GDM1 (cell line): ENCODE results near the gene HPN.
"Not testable (repeated sequence)": the region's sequence is repeated elsewhere in the genome, so short reads cannot be mapped to it uniquely, and the experiment has no call there.

Source experiments
- DNase-seq: peaks from one replicate; lab custom pipeline; 2025; lab: John Stamatoyannopoulos, UW

HPN gene

DNA sequence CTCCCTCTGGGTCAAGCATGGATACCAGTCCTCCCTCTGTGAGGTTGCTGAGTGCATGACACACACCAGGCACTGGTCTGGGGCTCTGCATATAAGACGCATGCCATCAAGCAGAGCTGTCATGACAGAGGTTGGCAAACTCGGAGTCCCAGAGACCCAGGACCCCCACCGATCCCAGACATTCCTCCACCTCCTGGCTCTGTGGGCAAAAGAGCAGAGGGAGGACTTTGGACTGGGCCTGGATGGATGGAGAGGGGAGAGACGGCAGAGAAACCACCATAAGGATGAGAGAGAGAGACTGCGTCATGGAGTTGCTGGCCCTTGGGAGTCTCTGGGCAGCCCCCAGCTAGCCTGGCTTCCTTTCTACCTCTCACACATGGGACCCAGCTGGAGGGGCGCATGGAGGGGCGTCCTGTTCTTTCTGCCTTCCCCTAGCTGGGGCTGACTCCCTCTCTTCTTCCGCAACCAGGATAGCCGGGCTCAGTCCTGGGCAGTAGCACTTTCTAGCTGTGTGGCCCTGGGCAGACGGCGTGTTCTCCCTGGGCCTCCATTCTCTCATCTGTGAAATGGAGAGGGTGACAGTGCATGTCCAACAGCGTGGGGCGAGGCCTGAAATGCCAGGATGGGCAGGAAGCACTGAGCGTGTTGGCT, 1.6 kb downstream of the HPN start:
- no peak for DNase-seq

DNA sequence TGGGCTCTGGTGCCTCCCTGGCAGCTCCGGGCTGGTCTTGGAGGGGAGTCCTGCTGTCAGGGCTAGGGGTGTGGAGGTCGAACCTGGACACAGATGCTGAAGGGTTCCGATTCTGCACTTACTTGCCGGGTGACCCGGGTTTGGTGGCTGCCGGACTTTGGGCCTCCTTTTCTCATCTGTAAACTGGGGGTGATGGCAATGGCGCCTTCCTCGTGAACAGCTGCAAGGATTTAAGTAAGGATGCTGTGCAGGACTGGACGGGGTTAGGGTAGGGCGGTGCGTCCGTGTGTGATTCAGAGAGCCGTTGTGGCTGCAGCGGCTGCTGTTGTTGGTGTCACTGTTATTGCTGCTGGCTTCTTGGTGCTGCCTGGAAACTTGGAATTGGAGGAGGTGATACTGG, 2.4 kb downstream of the HPN start:
- no peak for DNase-seq

DNA sequence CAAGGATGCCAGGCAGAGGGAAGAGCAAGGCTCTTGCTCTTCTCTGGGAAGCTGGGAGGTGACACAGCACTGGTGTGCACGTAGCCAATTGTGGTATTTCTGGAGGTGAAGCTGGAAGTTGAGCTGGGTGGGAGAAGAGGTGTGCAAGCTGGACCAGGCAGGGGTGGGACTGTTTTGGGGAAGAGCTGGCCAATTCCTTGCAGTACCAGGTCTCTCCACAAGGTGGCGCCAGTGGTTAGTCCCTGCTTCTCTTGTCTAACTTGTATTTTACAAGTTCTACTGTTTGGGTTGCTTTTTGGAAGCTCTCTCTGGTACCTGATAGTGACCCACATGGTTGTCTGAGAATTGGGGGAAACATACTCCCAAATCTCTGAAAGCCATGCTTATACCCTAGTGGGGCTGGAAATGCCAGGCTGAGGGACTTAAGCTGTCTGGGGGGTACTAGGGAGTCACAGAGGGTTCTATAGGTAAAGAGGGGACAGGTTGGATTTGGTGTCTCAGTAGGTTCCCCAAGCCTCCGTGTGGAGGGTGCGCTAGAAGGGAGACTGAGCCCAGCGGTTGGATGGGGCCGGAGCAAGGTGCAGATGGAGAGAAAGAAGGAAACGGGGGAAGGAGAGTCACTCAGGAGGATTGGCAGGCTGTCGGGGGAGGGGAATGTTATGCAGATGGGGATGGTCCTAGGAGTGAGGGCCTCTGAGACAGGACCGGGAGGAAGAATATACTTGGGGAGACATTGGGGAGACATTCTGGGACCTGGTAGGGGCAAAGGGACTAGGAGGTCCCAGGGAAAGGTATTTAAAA, 3.0 kb downstream of the HPN start:
- DNase-seq: peak; percentile 49

DNA sequence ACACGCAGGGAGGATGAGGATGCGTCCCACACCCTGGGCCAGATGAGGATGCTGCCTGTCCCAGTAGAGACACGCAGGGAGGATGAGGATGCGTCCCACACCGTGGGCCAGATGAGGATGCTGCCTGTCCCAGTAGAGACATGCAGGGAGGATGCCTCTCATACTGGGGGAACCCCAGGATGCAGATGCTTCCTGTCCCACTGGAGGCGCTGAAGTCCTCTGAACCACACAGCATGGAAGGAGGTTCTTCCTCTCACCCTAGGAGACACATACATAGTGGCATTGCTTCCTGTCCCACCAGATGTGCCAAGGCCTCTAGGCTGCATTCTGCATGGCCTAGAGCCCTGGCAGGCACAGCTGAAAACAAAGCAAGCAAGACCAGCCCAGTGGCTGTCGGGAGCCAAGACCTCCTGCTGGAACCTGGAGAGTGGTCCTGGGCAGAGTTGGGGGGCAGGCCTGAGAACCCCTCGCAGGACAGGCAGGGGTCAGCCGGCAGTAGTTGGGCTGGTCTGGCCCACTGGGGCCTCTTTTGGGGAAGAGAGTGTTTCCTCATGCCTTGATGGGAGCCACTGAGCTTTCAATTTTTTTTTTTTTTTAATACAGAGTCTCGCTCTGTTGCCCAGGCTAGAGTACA, 4.3 kb downstream of the HPN start:
- DNase-seq: peak; percentile 85

DNA sequence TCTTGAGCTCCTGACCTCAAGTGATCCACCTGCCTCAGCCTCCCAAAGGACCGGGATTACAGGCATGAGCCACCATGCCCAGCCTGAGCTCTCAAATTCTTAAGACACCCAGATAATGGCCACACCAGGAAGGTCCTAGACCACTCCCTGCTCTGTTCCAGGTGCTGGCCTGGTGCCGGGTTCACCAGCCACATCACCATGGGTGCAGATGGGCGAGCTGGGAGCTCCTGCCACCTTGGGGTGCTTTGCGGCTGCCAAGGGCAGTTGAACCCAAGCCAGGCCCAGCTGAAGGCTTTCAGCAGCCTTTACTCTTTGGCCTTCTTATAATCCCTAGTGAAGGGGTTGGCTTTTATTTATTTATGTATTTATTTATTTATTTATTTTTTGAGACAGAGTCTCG, 4.9 kb downstream of the HPN start:
- no peak for DNase-seq

DNA sequence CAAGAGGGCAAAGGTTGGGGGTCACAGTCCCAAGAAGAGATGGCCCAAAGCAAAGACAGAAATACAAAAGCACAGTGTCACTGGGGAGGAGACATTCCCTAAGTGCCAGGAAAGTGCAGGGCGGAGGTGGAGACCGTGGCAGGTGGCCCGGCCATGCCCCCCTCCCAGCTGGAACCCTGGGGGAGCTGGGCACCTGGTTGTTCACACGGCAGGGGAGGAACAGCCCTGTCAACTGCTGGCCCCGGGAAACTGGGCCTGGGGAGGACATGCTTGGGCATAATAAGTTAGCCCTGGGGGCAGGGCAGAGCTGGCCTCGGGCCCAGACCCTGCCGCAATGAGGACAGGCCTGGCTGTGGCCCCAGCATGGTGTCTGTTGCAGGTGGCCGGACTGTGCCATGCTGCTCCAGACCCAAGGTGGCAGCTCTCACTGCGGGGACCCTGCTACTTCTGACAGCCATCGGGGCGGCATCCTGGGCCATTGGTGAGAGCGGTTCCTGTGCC, 7.4 kb downstream of the HPN start:
- DNase-seq: no peak

DNA sequence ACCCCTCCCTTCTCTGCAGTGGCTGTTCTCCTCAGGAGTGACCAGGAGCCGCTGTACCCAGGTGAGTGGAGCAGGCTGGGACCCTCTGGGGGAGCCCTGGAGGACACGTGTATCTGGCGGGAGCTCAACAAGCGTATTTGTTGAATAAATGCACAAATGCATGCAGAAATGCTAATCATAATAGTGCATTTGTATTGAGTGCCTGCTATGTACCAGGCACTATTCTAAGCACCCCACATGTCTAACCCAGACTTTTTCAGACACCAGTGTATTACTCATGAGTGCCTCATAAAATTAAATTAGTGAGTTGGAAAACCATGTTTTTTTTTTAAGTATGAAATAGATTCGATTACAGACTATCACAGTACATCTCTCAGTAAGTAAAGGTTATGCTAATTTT, 7.9 kb downstream of the HPN start:
- no peak for DNase-seq

DNA sequence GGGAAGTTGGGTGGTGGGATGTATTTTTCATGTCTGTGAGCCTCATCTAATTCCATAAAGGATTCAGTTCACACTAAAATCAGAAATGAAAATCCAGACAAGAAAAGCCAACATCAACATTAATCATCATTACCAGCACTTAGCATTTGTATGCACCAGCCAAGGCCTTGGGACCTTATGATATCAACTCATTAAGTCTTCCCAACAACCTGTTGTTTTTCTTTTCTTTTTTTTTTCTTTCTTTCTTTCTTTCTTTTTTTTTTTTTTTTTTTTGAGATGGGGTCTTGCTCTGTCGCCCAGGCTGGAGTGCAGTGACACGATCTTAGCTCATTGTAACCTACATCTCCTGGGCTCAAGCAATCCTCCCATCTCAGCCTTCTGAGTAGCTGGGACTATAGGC, 9.1 kb downstream of the HPN start:
- DNase-seq: not testable (repeated sequence)

DNA sequence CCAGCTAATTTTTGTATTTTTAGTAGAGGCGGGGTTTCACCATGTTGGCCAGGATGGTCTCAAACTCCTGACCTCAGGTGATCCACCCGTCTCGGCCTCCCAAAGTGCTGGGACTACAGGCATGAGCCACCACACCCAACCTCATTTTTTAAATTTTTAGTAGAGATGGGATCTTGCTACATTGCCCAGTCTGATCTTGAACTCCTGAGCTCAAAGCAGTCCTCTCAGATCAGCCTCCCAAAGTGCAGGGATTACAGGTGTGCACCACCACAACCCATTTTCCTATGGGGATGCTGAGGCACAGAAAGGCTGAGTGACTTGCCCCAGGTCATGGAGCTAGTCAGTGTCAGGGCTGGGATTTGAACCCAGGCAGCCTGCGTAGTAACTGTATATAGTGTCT, 9.7 kb downstream of the HPN start:
- DNase-seq: not testable (repeated sequence)

DNA sequence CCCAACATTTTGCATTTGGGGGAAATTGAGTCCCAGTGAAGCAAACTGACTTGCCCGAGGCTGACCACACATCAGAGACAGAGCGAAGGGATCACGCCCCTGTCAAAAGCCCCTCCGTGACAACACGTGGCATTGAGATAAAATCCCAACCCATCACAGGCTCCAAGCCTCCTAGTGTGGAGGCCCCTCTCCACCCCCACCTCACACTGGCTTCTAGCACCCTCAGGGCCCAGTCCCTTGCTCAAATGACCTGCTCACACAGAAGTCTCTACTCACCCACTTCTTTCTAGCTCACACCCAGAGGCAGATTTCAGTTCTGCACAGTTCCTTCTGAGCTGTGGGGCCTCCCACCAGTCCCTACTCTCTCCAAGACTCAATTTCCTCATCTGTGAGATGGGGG, 10.3 kb downstream of the HPN start:
- DNase-seq: no peak

DNA sequence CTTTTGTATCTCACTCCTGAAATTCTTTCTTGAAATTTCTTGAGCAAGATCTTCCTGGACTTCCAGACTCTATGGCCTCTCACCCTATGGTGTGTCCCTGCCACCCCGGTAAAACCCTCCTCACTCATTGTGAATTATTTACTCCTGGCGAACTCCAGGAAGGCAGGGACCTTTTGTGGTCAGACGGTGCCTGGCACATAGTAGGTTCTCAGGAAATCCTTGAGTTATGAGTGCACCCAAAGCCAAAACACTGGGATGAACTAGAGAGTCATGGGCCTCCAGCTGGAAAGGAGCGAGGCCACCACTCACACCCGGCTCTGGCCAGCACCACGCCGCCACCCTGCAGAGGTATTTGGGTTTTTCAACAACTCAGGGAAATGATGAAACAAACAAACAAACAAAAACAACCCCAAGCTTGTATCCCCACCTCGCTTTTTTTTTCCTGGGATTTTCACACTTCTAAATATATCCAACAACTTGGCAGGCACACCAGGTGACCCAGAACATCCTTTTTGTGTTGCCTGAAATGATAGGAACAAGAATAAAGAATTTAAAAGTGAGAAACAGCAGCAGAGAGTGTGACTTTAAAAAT, 11.2 kb downstream of the HPN start:
- no peak for DNase-seq

DNA sequence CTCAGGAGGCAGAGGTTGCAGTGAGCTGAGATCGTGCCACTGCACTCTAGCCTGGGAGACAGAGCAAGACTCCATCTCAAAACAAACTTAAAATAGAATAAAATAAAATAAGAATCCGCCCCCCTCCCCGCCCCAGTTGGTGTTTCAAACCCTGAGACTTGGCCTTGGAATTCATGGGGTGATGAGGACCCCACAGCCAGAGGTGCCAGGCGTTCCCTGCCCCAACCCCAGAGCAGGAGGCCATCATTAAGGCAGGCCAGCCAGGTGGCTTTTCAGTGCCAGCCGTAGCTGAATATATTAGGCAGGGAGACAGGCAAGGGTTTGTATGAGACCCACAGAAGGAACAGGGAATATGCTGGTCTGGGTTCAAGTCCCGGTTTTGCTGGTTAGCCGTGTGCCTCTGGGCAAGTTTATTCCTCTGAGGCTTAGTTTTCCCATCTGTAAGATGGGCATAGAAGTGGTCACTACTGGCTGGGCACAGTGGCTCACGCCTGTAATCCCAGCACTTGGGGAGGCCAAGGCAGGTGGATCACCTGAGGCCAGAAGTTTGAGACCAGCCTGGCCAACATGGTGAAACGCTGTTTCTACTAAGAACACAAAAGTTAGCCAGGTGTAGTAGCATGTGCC, 12.3 kb downstream of the HPN start:
- no peak for DNase-seq

DNA sequence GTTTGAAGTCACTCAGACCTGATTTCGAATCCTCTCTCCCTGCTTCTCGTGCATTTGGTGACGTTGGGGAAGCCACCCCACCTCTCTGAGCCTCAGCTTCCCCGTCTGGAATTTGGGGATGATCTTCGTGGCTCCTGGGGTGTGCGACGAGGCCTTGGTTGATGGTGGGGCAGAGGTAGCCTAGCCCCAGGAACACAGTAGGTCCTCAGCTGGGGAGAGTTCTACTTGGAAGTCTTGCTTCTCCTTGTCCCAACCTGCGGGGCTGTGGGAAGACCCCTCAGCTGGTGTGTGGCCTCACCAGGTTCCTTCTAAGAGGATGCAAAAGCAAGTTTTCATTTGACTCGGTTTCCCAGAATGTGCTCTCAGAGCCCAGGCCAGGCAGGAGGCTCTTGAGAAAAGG, 13.1 kb downstream of the HPN start:
- DNase-seq: no peak

DNA sequence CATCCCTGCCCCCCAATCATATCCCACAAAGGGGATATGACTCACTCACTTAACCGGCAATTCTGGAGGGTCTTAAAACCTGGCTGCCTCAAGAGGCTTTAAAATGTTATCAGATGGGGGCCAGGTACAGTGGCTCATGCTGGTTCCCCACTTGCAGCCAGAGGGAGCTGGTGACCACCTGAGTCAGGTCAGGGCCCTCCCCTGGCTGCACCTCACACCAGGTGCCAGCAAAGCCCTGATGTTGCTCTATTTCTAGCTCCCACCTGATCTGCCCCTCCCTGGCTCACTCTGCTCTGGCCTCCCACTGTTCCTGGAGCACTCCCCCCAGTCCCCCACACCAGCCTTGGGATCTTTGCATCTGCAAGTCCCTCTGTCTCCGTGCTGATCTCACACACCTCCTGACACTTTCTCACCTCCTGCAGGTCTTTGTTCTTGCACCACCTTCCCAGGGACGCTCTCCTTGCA, 14.2 kb downstream of the HPN start:
- DNase-seq: no peak

DNA sequence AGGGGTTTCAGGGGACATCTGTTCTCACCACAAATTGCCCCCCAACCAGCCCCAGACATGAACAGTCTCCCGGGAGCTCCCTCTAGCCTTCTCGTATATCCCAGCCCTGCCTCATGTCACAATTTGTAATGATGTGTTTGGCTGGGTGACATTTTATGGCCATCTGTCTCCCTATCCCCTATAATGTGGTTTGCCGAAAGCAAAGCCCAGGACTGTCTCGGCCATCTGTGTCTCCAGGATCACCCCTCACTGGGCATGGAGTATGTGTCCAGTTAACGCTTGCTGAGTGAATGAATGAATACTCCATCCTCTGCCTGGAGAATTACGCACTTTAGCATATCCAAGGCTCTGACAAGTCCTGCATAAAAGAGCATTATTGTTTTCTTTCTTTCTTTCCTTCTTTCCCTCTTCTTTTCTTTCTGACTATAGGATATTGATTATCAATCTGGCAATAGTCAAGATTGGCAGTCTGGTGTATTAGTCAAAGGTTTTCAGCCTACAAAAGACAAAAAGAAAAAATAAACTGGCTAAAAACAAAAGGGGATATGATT, 15.1 kb downstream of the HPN start:
- no peak for DNase-seq

DNA sequence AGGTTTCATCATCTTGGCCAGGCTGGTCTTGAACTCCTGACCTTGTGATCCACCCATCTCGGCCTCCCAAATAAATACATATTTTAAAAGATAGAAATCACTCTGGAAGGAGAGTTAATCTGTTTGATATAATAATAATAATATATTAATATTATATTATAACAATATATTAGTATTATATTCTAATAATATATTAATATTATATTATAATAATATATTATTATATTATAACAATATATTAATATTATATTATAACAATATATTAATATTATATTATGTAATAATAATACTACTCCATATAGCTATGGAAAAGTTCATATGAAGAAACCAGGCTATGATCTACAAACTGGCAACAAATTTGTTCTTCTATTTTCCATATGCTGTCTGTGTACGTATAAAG, 16.8 kb downstream of the HPN start:
- DNase-seq: no peak

DNA sequence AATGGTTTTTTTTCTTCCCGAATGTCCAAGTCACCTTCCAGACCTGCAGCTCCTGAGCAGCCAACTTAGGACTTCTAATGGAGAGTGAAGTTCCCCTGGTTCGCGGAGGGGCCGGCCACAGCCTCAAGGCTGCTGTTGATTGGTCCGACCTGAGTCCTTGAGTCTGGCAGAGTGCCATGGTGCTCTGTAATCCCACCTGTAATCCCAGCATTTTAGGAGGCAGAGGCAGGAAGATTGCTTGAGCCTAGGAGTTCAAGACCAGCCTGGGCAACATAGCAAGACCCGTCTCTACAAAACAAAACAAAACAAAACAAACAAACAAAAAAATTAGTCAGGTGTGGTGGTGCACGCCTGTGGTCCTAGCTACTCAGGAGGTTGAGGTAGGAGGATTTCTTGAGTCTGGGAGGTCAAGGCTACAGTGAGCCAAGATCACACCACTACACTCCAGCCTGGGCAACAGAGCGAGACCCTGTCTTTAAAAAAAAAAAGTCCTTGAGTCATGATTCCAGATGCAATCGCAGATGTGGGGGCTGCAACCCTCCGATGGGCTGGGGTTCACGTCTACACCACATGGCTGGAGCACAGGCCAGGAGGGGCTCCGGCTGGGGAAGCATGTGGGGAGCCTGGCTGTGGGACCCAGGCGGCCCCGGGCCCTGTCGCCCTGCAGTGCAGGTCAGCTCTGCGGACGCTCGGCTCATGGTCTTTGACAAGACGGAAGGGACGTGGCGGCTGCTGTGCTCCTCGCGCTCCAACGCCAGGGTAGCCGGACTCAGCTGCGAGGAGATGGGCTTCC, 17.7 kb downstream of the HPN start:
- no peak for DNase-seq

DNA sequence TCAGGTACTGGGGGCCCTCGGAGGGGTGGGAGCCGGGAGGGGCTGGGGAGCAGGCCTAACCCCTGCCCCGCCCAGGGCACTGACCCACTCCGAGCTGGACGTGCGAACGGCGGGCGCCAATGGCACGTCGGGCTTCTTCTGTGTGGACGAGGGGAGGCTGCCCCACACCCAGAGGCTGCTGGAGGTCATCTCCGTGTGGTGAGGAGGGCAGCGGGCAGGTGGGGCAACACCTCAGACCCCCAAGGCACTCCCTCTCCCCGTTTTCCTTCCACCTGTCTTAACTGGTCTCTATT, 18.2 kb downstream of the HPN start:
- DNase-seq: no peak

DNA sequence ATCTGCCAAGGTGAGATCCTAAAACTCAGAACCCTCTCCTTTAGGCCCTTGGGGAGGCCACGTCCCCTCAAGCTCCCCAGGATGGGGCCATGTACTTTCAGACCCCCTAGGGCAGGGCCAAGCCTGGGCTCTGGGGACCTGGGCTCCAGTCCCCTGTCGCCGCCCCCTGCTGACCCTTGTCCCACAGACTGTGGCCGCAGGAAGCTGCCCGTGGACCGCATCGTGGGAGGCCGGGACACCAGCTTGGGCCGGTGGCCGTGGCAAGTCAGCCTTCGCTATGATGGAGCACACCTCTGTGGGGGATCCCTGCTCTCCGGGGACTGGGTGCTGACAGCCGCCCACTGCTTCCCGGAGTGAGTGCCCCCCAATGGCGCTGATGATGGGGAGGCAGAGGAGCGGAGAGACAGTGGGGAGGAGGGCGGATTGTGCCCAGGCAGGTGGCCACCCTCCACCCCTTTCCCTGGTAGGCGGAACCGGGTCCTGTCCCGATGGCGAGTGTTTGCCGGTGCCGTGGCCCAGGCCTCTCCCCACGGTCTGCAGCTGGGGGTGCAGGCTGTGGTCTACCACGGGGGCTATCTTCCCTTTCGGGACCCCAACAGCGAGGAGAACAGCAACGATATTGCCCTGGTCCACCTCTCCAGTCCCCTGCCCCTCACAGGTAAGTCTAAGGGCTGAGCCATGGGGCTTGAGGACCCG, 18.8 kb downstream of the HPN start:
- DNase-seq: no peak

DNA sequence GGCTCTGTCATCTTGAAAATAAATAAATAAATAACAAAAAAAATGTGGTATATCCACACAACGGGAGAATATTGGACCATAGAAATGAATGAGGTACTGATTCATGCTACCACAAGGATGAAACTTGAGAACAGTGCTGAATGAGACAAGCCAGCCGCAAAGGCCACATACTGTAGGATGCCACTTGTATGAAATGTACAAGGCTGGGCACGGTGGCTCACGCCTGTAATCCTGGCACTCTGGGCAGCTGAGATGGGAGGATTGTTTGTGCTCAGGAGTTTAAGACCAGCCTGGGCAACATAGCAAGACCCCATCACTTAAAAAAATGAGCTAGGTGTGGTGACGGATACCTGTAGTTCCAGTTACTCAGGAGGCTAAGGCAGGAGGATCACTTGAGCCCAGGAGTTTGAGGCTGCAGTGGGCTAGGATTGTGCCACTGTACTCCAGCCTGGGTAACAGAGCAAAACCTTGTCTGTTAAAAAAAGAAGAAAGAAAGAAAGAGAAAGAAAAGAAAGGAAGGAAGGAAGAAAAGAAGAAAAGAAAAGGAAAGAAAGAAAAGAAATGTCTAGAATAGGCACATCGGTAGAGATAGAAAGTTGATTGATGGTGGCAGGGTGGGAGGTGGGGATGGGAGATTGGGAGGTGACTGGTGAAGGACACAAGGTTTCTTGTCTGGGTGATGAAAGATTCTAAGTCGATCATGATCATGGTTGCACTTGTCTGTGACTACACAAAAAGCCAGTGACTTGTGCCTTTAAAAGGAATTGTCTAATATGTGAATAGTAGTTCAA, 20.3 kb downstream of the HPN start:
- DNase-seq: no peak
